Kidney epithelial cell (primary cell): ENCODE measurements around the gene NRIP1. TPM values are rescaled to one million over a fixed set of nuclear protein-coding genes. Genes with fewer than 3 reads are reported as not detected.

Source experiments
- DNase-seq: peaks from one replicate; pipeline ENCODE4 v3.0.0-alpha.2; 2010; ENCODE audit warnings: low read depth
- H3K27me3 ChIP-seq: 2 replicates; pipeline ENCODE4 v1.6.0; 2011; ENCODE audit warnings: low read length; ENCODE audit not compliant: control insufficient read depth, insufficient read depth
- H3K36me3 ChIP-seq: 2 replicates; pipeline ENCODE4 v1.5.1; 2011; ENCODE audit warnings: low read length; ENCODE audit not compliant: control insufficient read depth, insufficient read depth
- H3K4me3 ChIP-seq: 2 replicates; pipeline ENCODE4 v1.5.1; 2011; ENCODE audit warnings: low read depth, mild to moderate bottlenecking, control low read depth, low read length
- CTCF ChIP-seq: IDR thresholded peaks from 2 replicates; pipeline ENCODE4 v1.5.1; 2011; ENCODE audit warnings: mild to moderate bottlenecking, moderate library complexity, low read length, control low read depth, inconsistent platforms; ENCODE audit not compliant: insufficient read depth, poor library complexity, severe bottlenecking
- total RNA-seq: library from RNA; depleted of rRNA; stranded (reverse); fragments of >200 nt; gene quantifications from 2 replicates; pipeline ENCODE4 v1.2.3, GENCODE V29; 2015

NRIP1 gene
- total RNA-seq, 1 donor from 2014 or later, result 52.6 TPM

- H3K27me3 ChIP-seq, result no peaks in the 10 kb centered on the region
- no peak for TF ChIP-seq CTCF
- no peak overlapping the region for H3K4me3 ChIP-seq
- no peak for DNase-seq
- H3K36me3 ChIP-seq, result no peaks in the 10 kb centered on the region
These were observed 141.8 kb downstream of the NRIP1 start for GRCh38 chr21:14922980-14923379.

- no peaks in the 10 kb centered on the region for H3K27me3 ChIP-seq
- TF ChIP-seq CTCF, result no peak
- DNase-seq, result no peak
- no peak overlapping the region for H3K4me3 ChIP-seq
- no peaks in the 10 kb centered on the region for H3K36me3 ChIP-seq
These were observed 146.3 kb downstream of the NRIP1 start for GRCh38 chr21:14918527-14918926.

- no peaks in the 10 kb centered on the region for H3K27me3 ChIP-seq
- no peak for TF ChIP-seq CTCF
- H3K36me3 ChIP-seq, result no peaks in the 10 kb centered on the region
- no peak for DNase-seq
- no peak overlapping the region for H3K4me3 ChIP-seq
These were observed 147.0 kb downstream of the NRIP1 start for GRCh38 chr21:14917762-14918161.

GRCh38 chr21:14916676-14917141 is 148.1 kb downstream of the NRIP1 start:
- H3K36me3 ChIP-seq, result no peaks in the 10 kb centered on the region
- no peak for TF ChIP-seq CTCF
- H3K27me3 ChIP-seq, result no peaks in the 10 kb centered on the region
- no peak for DNase-seq
- H3K4me3 ChIP-seq, result no peak overlapping the region

GRCh38 chr21:14913638-14914037 is 151.2 kb downstream of the NRIP1 start:
- Histone ChIP-seq H3K27me3 (no peaks in the 10 kb centered on the region), H3K36me3 (no peaks in the 10 kb centered on the region), H3K4me3 (no peak overlapping the region)
- TF ChIP-seq CTCF, result no peak
- DNase-seq, result no peak

GRCh38 chr21:14911351-14911750 is 153.4 kb downstream of the NRIP1 start:
- no peaks in the 10 kb centered on the region for H3K36me3 ChIP-seq
- no peak for TF ChIP-seq CTCF
- no peak overlapping the region for H3K4me3 ChIP-seq
- no peaks in the 10 kb centered on the region for H3K27me3 ChIP-seq
- DNase-seq, result no peak
